Ovary (tissue), 9 donors: Measurements from ENCODE around the gene WDR91. TPM values are rescaled to one million over a fixed set of nuclear protein-coding genes. Genes with fewer than 3 reads are reported as not detected.
"Not testable (repeated sequence)": the region's sequence is repeated elsewhere in the genome, so short reads cannot be mapped to it uniquely, and the experiment has no call there.

ENCODE experiments used
- DNase-seq, 5 donors: peaks; one replicate each; pipeline ENCODE4 v3.0.0-alpha.2; 2019 to 2020
- H3K27ac ChIP-seq, 2 donors: fragments of 200-600 bp; one replicate each; pipeline versions ENCODE4 v1.5.1 to v1.8.0; 2019 to 2022
- H3K27me3 ChIP-seq: fragments of 200-600 bp; one replicate; pipeline ENCODE4 v1.8.0; 2022
- H3K36me3 ChIP-seq: fragments of 200-600 bp; sonication (generic); one replicate; pipeline ENCODE4 v1.5.1; 2019
- H3K4me1 ChIP-seq: one replicate; pipeline ENCODE4 v1.8.1; 2013; ENCODE audit warnings: mild to moderate bottlenecking, moderate library complexity; ENCODE audit not compliant: insufficient read depth
- H3K4me3 ChIP-seq: fragments of 200-600 bp; sonication (generic); one replicate; pipeline ENCODE4 v1.5.1; 2017
- H3K9me3 ChIP-seq, 2 donors: fragments of 200-600 bp in 1 of 2; sonication (generic) in 1 of 2; one replicate each; pipeline versions ENCODE4 v1.5.1 to v1.8.1; 2013 to 2019; ENCODE audit warnings: mild to moderate bottlenecking in 1 of 2, moderate library complexity in 1 of 2
- EP300 ChIP-seq: sonication (generic); formaldehyde crosslinking; IDR thresholded peaks from one replicate; pipeline ENCODE4 v1.6.1; 2017; ENCODE audit warnings: antibody characterized with exemption
- POLR2A ChIP-seq: fragments of 450-650 bp; IDR thresholded peaks from one replicate; pipeline ENCODE4 v1.6.1; 2017; ENCODE audit warnings: antibody characterized with exemption, mild to moderate bottlenecking, moderate library complexity
- WGBS, 3 donors: extraction: QIAGEN DNeasy Blood & Tissue Kit in 1 of 3; methylation state at CpG; one replicate each; pipeline versions ENCODE4 v1.1.5 to v1.1.7; 2013 to 2017; 5-methylcytosine and 5-hydroxymethylcytosine counted together
- intact Hi-C, 4 donors: fragments of 100-400 bp; cut with DNase I; formaldehyde crosslinking; loops; one replicate each; pipeline versions ENCODE4 v1.11.0 to v1.15.1; 2022 to 2023
- polyA plus RNA-seq, 2 donors: library from polyadenylated mRNA; stranded (reverse); fragments of 200-250 nt in 1 of 2; fragments of 350-450 nt in 1 of 2; fragmentation: Illumina TruSeq in 1 of 2; extraction: RNeasy Lipid Tissue Mini Kit (QIAGEN cat#74804) in 1 of 2; gene quantifications; one replicate each; pipeline ENCODE4 v1.2.3, GENCODE V29; 2013 to 2014
- total RNA-seq, 7 donors: library from RNA; depleted of rRNA in 2 of 7; stranded (reverse); fragments of >200 nt in 2 of 7; fragmentation: NEBNext Ultra II Directional in 3 of 7; extraction: Animal tissue kit (Norgen Biotek cat#: 25700) in 3 of 7; gene quantifications; one replicate each; pipeline versions ENCODE4 v1.1.0 to v1.2.4, GENCODE V29; 2016 to 2023
- TF ChIP-seq, protein P1 (sequence below), 3 donors: fragments of 450-650 bp in 2 of 3; fragments of 200-600 bp in 1 of 3; IDR thresholded peaks; one replicate each; pipeline versions ENCODE4 v1.5.1 to v1.8.0; 2016 to 2022; ENCODE audit warnings: antibody characterized with exemption in 3 of 3, mild to moderate bottlenecking in 1 of 3
- donor health status: DM: no; HTN: no; CAD: no; lungs with moderate emphysema.
- donor health status: DM: no; HTN: no; CAD: no.
- donor health status: Bipolar disorder and iron deficiency.
- donor health status: DM: yes; HTN: yes; CAD: no.
- donor health status: DM: no; HTN: no; CAD: no.
- donor health status: DM: yes; HTN: yes; CAD: no.

WDR91 gene
- total and polyA plus RNA-seq, 9 donors, result 12.6 to 56.3 (median 32.2) TPM

GRCh38 chr7:135215698-135216097 is 4.4 kb upstream of the WDR91 start:
- intact Hi-C loops, result no loop called here
- no peaks in the 10 kb centered on the region for H3K27me3 ChIP-seq
- DNase-seq, result no peak
- H3K36me3 ChIP-seq, result no peaks in the 10 kb centered on the region
- H3K4me3 ChIP-seq, result no peak overlapping the region
- no peak overlapping the region for H3K27ac ChIP-seq
- no peaks in the 10 kb centered on the region for H3K4me1 ChIP-seq
- TF ChIP-seq POLR2A (no peak), EP300 (no peak)
- TF ChIP-seq, protein P1, sequence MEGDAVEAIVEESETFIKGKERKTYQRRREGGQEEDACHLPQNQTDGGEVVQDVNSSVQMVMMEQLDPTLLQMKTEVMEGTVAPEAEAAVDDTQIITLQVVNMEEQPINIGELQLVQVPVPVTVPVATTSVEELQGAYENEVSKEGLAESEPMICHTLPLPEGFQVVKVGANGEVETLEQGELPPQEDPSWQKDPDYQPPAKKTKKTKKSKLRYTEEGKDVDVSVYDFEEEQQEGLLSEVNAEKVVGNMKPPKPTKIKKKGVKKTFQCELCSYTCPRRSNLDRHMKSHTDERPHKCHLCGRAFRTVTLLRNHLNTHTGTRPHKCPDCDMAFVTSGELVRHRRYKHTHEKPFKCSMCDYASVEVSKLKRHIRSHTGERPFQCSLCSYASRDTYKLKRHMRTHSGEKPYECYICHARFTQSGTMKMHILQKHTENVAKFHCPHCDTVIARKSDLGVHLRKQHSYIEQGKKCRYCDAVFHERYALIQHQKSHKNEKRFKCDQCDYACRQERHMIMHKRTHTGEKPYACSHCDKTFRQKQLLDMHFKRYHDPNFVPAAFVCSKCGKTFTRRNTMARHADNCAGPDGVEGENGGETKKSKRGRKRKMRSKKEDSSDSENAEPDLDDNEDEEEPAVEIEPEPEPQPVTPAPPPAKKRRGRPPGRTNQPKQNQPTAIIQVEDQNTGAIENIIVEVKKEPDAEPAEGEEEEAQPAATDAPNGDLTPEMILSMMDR (IDR thresholded peaks at IDR 0.05), result no peak
- H3K9me3 ChIP-seq, result no peaks in the 10 kb centered on the region
- WGBS, 3 donors, result 75 to 80% (median 79%) methylated on average over 3 of the region's 3 CpGs

DNA sequence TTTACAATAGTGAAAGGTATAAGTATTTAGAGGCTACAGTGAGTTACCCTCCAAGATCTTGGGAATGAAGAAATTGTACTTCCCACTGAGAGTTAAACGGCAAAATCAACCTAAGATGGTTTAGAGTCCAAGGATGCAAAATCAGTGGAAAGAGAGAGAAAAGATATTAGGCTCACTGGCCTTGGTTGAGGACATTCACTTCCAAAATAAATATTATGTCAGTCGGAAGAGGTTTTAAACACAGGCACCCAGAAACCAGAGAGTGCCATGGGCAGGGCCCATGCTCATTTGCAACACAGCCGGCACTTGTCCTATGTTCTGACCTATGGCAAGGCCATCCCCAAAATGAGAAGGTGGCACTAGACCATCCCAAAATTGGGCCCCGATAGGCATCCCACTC is 3.9 kb upstream of the WDR91 start:
- Histone ChIP-seq H3K9me3 (no peaks in the 10 kb centered on the region), H3K27ac (no peak overlapping the region), H3K4me1 (no peaks in the 10 kb centered on the region), H3K27me3 (no peaks in the 10 kb centered on the region), H3K4me3 (no peak overlapping the region), H3K36me3 (no peaks in the 10 kb centered on the region)
- intact Hi-C loops, result no loop called here
- 46 to 65% (median 57%) methylated on average over 4 of the region's 4 CpGs for WGBS, 3 donors
- TF ChIP-seq POLR2A, result no peak
- TF ChIP-seq EP300, result no peak
- TF ChIP-seq, protein P1 (IDR thresholded peaks at IDR 0.05), result no peak
- no peak for DNase-seq

DNA sequence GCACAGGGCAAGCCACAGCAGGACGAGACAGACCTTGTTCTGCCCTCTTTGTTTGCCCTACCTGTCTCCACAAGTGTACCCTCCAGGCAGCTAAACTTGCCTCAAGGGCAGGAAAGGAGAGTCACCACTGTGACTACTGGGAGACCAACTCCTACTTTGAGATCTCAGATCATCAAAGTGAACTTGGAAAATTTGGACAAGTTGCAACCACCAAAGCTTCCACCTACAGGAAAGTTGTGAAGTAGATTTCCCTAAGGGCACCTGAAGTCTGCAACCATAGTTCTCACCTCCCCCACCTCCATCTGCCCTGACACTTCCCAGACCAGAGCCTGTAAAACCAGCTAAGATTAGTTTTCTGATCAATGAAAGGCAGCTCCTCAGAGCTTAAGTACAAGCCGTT is 2.5 kb upstream of the WDR91 start:
- intact Hi-C loops, result no loop called here
- H3K9me3 ChIP-seq, result no peaks in the 10 kb centered on the region

GRCh38 chr7:135211946-135212685 is 790 bp upstream of the WDR91 start:
- peak; percentile 73 to 80 (median 76) for DNase-seq
- not testable (repeated sequence) for H3K36me3 ChIP-seq, H3K27me3 ChIP-seq, H3K9me3 ChIP-seq, H3K4me1 ChIP-seq
- peak overlapping the region; percentile 49 to 90 for H3K27ac ChIP-seq
- intact Hi-C loops, result loop anchor here in 1 of 4 donors (2.0 kb wide), 1 partner anchor 41 kb away; the partner anchor contains the start of gene CYREN
- whole genome bisulfite sequencing, 3 donors, result 11 to 27% (median 20%) methylated on average over 30 of the region's 30 CpGs
- H3K4me3 ChIP-seq, result peak overlapping the region; percentile 65

More for the DNA sequence above, 2.5 kb upstream of the WDR91 start:
- WGBS, 3 donors, result 80 to 88% (median 84%) methylated on average over 2 of the region's 2 CpGs
- Histone ChIP-seq H3K36me3 (no peaks in the 10 kb centered on the region), H3K4me1 (no peaks in the 10 kb centered on the region), H3K4me3 (no peak overlapping the region), H3K27ac (no peak overlapping the region), H3K27me3 (no peaks in the 10 kb centered on the region)
- no peak for DNase-seq
- TF ChIP-seq, protein P1 (IDR thresholded peaks at IDR 0.05), result no peak
- TF ChIP-seq EP300 (no peak), POLR2A (no peak)

DNA sequence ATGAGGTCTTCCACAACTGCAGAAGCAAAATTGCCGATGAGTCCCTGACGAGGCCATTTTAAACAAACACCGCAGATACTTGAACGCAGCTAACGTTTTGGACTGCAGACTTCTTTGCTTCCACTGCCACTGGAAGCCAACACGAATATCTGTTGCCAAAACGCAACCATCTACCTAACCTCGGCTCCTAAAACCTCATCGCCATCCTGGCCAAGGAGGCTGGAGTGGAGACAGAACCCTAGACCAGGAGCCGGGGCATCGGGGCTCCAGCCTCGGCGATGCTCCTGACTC is 493 bp downstream of the WDR91 start:
- no peaks in the 10 kb centered on the region for H3K27me3 ChIP-seq
- DNase-seq, result no peak

More for the DNA sequence above, 493 bp downstream of the WDR91 start:
- WGBS, 3 donors, result 0 to 1% (median 1%) methylated on average over 13 of the region's 13 CpGs
- no peaks in the 10 kb centered on the region for H3K36me3 ChIP-seq
- no peaks in the 10 kb centered on the region for H3K9me3 ChIP-seq
- intact Hi-C loops, result loop anchor here in 1 of 4 donors (2.0 kb wide), 1 partner anchor 40 kb away; the partner anchor contains the start of gene CYREN
- peaks cover 1% of the 10 kb centered on the region for H3K4me1 ChIP-seq
- H3K4me3 ChIP-seq, result peak overlapping the region; percentile 68
- peak overlapping the region; percentile 90 to 94 for H3K27ac ChIP-seq
- no peak for TF ChIP-seq EP300
- TF ChIP-seq, protein P1 (IDR thresholded peaks at IDR 0.05), result no peak
- TF ChIP-seq POLR2A, result no peak
